NCI-H128 (cell line): Measurements from ENCODE around the gene VPS13C.
"Not testable (repeated sequence)": the region's sequence is repeated elsewhere in the genome, so short reads cannot be mapped to it uniquely, and the experiment has no call there.

Experiments used
- DNase-seq: peaks from one replicate; lab custom pipeline; 2025; ENCODE audit not compliant: unreplicated experiment; lab: John Stamatoyannopoulos, UW

Gene VPS13C

GRCh38 chr15:62071711-62072308 lies 11.6 kb upstream of the VPS13C start:
- DNase-seq = no peak

- no peak for DNase-seq
Measured at GRCh38 chr15:62069551-62069950, 9.3 kb upstream of the VPS13C start.

GRCh38 chr15:62068810-62069167 lies 8.5 kb upstream of the VPS13C start:
- no peak for DNase-seq

GRCh38 chr15:62068071-62068809 lies 8.0 kb upstream of the VPS13C start:
- no peak for DNase-seq

- no peak for DNase-seq
Measured at GRCh38 chr15:62067448-62068044, 7.3 kb upstream of the VPS13C start.

- peak; percentile 58 for DNase-seq
Measured at GRCh38 chr15:62066663-62067447, 6.6 kb upstream of the VPS13C start, which contains the start of gene C2CD4A. Gene C2CD4A (plus strand): TSS chr15:62066977. CDS start chr15:62067614, 637 bp downstream.

- DNase-seq = no peak
Measured at GRCh38 chr15:62063825-62064635, 3.8 kb upstream of the VPS13C start.

GRCh38 chr15:62060896-62061280 lies 641 bp upstream of the VPS13C start:
- no peak for DNase-seq

- DNase-seq = no peak
Measured at GRCh38 chr15:62059816-62060112, 483 bp downstream of the VPS13C start.

GRCh38 chr15:62059108-62059815 lies 985 bp downstream of the VPS13C start:
- no peak for DNase-seq

GRCh38 chr15:62058327-62059028 lies 1.8 kb downstream of the VPS13C start:
- DNase-seq = no peak

GRCh38 chr15:62057341-62057980 lies 2.8 kb downstream of the VPS13C start:
- DNase-seq = no peak

GRCh38 chr15:62054979-62055378 lies 5.3 kb downstream of the VPS13C start:
- no peak for DNase-seq

- DNase-seq = no peak
Measured at GRCh38 chr15:62053439-62054085, 6.7 kb downstream of the VPS13C start.

GRCh38 chr15:62052713-62053112 lies 7.5 kb downstream of the VPS13C start:
- no peak for DNase-seq

- no peak for DNase-seq
Measured at GRCh38 chr15:62051166-62051565, 9.1 kb downstream of the VPS13C start.

GRCh38 chr15:62050115-62050514 lies 10.1 kb downstream of the VPS13C start:
- no peak for DNase-seq

- DNase-seq = not testable (repeated sequence)
Measured at GRCh38 chr15:62048254-62048653, 12.0 kb downstream of the VPS13C start.
